ENCODE measurements around the gene PTGIR. TPM values are rescaled to one million over a fixed set of nuclear protein-coding genes. Genes with fewer than 3 reads are reported as not detected.

PTGIR gene
- total and polyA plus RNA-seq, 2 of the 4 experiments (the other 2 are of a cell fraction): 0.54 to 5.3 TPM

GRCh38 chr19:46607448-46607841 lies 17.4 kb downstream of the PTGIR start:
- Histone ChIP-seq H4K5ac (ENCODE audit: low read depth, low read length) (no peak overlapping the region), H4K91ac (ENCODE audit: insufficient read depth, low read depth, low read length) (no peak overlapping the region), H3K4me2 (ENCODE audit: low read depth, low read length) (no peak overlapping the region), H2BK20ac (ENCODE audit: low read depth, low read length) (no peak overlapping the region), H3K27ac (ENCODE audit: insufficient read depth, low read length) (no peak overlapping the region), H3K9ac (ENCODE audit: low read depth, low read length) (no peak overlapping the region), H3K23ac (ENCODE audit: low read depth, low read length) (no peak overlapping the region), H2BK5ac (ENCODE audit: low read depth, low read length, poor library complexity, severe bottlenecking) (no peak overlapping the region), H4K8ac (ENCODE audit: low read depth in 2 of 2, low read length in 2 of 2) (no peak overlapping the region), H4K20me1 (ENCODE audit: insufficient read depth, low read length) (peaks cover 64% of the 10 kb centered on the region), H3K9me1 (ENCODE audit: insufficient read depth, low read length) (peaks cover 10% of the 10 kb centered on the region; the same call in 1 of the 2 replicates), H3K56ac (ENCODE audit: extremely low read depth, insufficient read depth, low read length) (no peak overlapping the region), H3K9me3 (ENCODE audit: control insufficient read depth, insufficient read depth, low read length) (no peaks in the 10 kb centered on the region), H3K14ac (replicated peaks; ENCODE audit: low read depth, low read length) (no peak overlapping the region), H2AK5ac (ENCODE audit: low read depth, low read length) (no peak overlapping the region), H3K36me3 (ENCODE audit: control insufficient read depth, insufficient read depth, low read length) (peaks cover 55% of the 10 kb centered on the region), H3K18ac (ENCODE audit: low read depth, low read length) (no peak overlapping the region), H2BK15ac (ENCODE audit: low read depth, low read length) (no peak overlapping the region), H3K4ac (ENCODE audit: low read depth, low read length) (no peak overlapping the region), H3K27me3 (ENCODE audit: control insufficient read depth, insufficient read depth, low read length) (no peaks in the 10 kb centered on the region), H2BK120ac (ENCODE audit: low read depth, low read length) (no peak overlapping the region), H2AFZ (replicated peaks; ENCODE audit: low read length, poor library complexity) (no peak overlapping the region), H2AK9ac (replicated peaks; ENCODE audit: low read depth, low read length, poor library complexity) (peak overlapping the region; percentile 26), H3K4me1 (ENCODE audit: control insufficient read depth, insufficient read depth, low read length) (peaks cover 15% of the 10 kb centered on the region), H3K4me3 (ENCODE audit: insufficient read depth, low read depth, low read length) (no peak overlapping the region), H3K79me1 (ENCODE audit: low read depth in 1 of 2, low read length in 2 of 2) (peaks cover 3 to 69% of the 10 kb centered on the region in 2 experiments; a peak in 3 of 4 replicates)
- DNase-seq: no peak
- ChIA-PET CTCF (no interaction called here), POLR2A (ENCODE audit: unreplicated experiment) (no interaction called here)
- no TSS peak for BruUV-seq (replicated peaks)
- dilution Hi-C loops (cut with HindIII; ENCODE audit: low sequenced_read_pairs, unreplicated experiment): no loop called here
- 100% methylated on average over 2 of the region's 12 CpGs; no CpG with 5 or more reads in 1 of the 2 experiments for WGBS, 2 experiments (ENCODE audit: extremely low coverage in 2 of 2, insufficient read length in 1 of 2)
- intact Hi-C loops (cut with micrococcal nuclease): no loop called here
- TF ChIP-seq RAD21 (IDR thresholded peaks at IDR 0.05; ENCODE audit: low read length) (no peak), ELK1 (IDR thresholded peaks at IDR 0.05; ENCODE audit: borderline replicate concordance, low read depth, low read length) (no peak), CHD1 (IDR thresholded peaks at IDR 0.05; ENCODE audit: low read depth, low read length) (no peak), MAZ (IDR thresholded peaks at IDR 0.05; ENCODE audit: borderline replicate concordance, low read depth, low read length) (no peak), FOS (IDR thresholded peaks at IDR 0.05; ENCODE audit: low read depth, low read length) (no peak), RCOR1 (IDR thresholded peaks at IDR 0.05; ENCODE audit: insufficient replicate concordance, low read length) (no peak), POLR2A (IDR thresholded peaks at IDR 0.05; ENCODE audit: low read depth, low read length) (no peak), MXI1 (IDR thresholded peaks at IDR 0.05; ENCODE audit: borderline replicate concordance, low read depth, low read length) (no peak), RFX5 (IDR thresholded peaks at IDR 0.05; ENCODE audit: low read depth, low read length) (no peak), BHLHE40 (IDR thresholded peaks at IDR 0.05; ENCODE audit: low read depth, low read length) (no peak), SMC3 (IDR thresholded peaks at IDR 0.05; ENCODE audit: low read depth, low read length) (no peak), CEBPB (IDR thresholded peaks at IDR 0.05; ENCODE audit: low read depth, low read length) (no peak)
- TF ChIP-seq, protein P1, sequence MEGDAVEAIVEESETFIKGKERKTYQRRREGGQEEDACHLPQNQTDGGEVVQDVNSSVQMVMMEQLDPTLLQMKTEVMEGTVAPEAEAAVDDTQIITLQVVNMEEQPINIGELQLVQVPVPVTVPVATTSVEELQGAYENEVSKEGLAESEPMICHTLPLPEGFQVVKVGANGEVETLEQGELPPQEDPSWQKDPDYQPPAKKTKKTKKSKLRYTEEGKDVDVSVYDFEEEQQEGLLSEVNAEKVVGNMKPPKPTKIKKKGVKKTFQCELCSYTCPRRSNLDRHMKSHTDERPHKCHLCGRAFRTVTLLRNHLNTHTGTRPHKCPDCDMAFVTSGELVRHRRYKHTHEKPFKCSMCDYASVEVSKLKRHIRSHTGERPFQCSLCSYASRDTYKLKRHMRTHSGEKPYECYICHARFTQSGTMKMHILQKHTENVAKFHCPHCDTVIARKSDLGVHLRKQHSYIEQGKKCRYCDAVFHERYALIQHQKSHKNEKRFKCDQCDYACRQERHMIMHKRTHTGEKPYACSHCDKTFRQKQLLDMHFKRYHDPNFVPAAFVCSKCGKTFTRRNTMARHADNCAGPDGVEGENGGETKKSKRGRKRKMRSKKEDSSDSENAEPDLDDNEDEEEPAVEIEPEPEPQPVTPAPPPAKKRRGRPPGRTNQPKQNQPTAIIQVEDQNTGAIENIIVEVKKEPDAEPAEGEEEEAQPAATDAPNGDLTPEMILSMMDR (conservative IDR thresholded peaks at IDR 0.05; ENCODE audit: low read depth, low read length): no peak
- TF ChIP-seq, protein P2, sequence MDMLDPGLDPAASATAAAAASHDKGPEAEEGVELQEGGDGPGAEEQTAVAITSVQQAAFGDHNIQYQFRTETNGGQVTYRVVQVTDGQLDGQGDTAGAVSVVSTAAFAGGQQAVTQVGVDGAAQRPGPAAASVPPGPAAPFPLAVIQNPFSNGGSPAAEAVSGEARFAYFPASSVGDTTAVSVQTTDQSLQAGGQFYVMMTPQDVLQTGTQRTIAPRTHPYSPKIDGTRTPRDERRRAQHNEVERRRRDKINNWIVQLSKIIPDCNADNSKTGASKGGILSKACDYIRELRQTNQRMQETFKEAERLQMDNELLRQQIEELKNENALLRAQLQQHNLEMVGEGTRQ (IDR thresholded peaks at IDR 0.05; ENCODE audit: low read depth, low read length): no peak
- ATAC-seq (ENCODE audit: low read depth): no peak
- in situ Hi-C loops (cut with MboI; ENCODE audit: low sequenced_read_pairs): no loop called here
